GM15510 (cell line): ENCODE data around the gene ANO5.

Source experiments
- POLR2A ChIP-seq: IDR thresholded peaks from 3 replicates; pipeline ENCODE4 v1.6.1; 2011; ENCODE audit warnings: borderline replicate concordance; ENCODE audit not compliant: insufficient read length; ENCODE audit errors: extremely low read depth

Gene ANO5

GRCh38 chr11:22192289-22192641 is 620 bp upstream of the ANO5 start:
- TF ChIP-seq POLR2A = no peak

- TF ChIP-seq POLR2A = no peak
Measured at GRCh38 chr11:22193348-22194051, 615 bp downstream of the ANO5 start.

DNA sequence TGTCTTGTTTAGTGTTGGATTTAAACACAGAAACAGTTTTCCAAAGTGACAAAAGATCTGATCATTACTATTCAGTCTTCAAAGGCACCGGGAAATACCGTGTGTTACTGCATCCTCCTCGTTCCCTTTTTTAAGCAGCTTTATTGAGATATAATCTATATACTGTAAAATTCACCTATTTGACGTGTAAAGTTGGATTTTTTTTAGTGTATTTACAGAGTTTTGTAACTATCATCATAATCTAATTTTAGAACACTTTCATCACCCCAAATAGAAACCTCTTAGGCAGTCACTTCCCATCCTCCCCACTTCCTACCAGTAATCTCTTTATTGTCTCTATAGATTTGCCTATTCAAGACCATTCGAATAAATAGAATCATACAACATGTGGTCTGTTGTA is 1.4 kb downstream of the ANO5 start:
- no peak for TF ChIP-seq POLR2A

- no peak for TF ChIP-seq POLR2A
Measured at GRCh38 chr11:22194907-22195306, 2.0 kb downstream of the ANO5 start.

DNA sequence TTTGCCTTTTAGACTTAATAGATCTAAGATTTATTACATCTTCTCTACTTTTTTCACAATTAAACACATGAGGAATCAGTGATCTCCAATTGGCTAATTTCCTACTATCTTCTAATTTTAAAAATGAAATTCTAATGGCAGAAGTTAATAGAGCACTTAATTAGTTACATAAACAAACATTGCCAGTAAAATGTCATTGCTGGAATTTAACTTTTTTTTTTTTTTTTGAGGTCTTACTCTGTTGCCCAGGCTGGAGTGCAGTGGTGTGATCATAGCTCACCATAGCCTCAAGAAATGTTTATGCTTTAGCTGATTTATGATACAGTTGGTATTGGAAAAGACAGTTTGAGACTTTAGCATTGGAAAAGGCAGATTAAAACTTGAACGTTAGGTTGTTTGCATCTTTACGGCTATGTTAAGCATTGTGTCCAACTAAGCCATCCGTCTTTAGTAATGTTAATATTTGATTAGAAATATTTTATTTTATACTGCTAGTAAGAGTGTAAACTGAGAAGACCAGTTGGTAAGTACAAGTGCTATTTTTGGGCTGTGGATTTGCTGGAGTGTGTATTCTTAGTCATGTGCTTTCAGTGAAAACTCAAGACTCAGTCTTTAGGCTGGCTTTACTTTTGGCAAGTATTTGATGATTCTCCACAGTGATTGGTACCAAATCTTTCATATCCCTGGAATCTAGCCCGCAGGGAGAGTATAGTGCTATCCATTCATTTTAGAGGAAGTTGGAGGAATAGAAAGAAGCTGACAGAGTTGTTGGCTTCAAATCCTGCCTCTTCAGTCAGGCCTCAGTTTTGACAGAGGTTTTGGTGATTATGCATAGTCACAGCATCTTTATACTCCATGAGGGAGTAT is 4.5 kb downstream of the ANO5 start:
- TF ChIP-seq POLR2A = no peak

DNA sequence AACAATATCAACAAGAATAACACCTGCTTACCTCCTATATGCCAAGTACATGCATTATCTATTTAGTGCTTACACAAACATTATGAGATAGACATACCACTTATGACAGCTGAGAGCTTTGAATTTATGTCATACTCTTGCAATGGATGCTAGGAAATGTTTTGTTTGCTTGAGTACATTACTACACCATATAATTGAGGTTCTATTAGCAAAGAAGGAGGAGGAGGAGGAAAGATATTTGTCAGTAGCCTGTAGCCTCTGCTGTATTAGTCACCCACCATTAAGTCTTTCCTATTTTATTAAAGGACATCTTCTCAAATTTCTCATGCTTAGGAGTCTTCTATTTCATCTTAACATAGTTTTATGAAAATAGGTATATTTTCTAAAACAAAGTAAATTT is 6.4 kb downstream of the ANO5 start:
- TF ChIP-seq POLR2A = no peak

- no peak for TF ChIP-seq POLR2A
Measured at GRCh38 chr11:22203281-22203680, 10.4 kb downstream of the ANO5 start.

DNA sequence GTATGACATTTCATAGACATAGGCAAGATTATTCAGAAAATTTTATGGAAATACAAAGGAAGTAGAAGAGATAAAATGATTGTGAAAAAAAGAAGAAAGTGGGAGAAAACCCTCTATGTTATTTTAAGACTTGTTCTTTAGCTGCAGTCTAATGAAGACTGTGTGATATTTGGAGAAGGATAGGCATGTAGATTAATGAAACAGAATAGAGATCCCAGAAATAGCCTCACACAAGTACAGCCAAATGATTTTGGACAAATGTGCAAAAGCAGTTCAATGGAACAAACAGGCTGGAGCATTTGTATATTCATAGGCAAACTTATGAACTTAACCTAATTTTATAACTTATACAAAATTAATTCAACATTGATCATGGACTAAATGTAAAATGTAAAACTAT is 14.3 kb downstream of the ANO5 start:
- TF ChIP-seq POLR2A = no peak

- TF ChIP-seq POLR2A = no peak
Measured at GRCh38 chr11:22208151-22208858, 15.4 kb downstream of the ANO5 start.

- no peak for TF ChIP-seq POLR2A
Measured at GRCh38 chr11:22216940-22217339, 24.1 kb downstream of the ANO5 start.

- no peak for TF ChIP-seq POLR2A
Measured at GRCh38 chr11:22221143-22221542, 28.3 kb downstream of the ANO5 start.

GRCh38 chr11:22225190-22225589 is 32.3 kb downstream of the ANO5 start:
- TF ChIP-seq POLR2A = no peak

DNA sequence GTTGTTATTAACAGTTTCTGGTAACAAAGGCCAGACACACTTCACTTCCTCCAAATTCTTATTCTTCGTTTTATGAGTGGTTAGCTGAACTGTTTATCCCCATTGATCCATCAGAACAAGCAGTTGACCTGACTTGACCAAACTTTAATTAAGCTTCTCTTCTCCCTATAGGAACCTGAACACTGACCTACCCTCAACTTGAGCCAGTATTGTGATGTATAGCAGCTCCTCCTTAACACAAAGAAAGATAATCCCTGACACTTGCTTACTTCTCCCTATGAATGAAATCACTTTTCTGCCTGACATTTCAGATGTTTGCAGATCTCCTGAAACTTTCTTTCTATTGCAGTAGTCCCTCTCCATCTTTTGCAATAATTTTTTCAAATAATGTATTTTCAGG is 41.9 kb downstream of the ANO5 start:
- TF ChIP-seq POLR2A = no peak

GRCh38 chr11:22244986-22245592 is 52.2 kb downstream of the ANO5 start:
- TF ChIP-seq POLR2A = no peak

- TF ChIP-seq POLR2A = no peak
Measured at GRCh38 chr11:22246992-22247391, 54.1 kb downstream of the ANO5 start.

DNA sequence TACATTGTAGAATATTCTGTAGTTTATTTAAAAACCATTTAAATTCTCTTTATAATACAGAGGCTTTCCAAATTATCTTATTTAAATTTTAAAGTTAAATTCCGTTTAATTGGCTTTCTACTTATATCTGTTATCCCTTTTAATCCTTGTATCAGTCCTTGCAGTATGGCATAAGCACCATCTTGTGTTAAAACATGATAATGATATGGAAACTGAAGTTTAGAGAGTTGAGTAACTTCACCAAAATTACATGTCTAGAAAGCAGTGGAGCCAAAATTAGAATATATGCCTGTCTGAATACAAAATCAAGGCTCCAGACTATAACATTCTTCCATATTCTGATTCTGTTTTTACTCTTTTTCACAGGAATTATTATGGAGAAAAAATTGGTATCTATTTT is 57.0 kb downstream of the ANO5 start:
- TF ChIP-seq POLR2A = no peak

DNA sequence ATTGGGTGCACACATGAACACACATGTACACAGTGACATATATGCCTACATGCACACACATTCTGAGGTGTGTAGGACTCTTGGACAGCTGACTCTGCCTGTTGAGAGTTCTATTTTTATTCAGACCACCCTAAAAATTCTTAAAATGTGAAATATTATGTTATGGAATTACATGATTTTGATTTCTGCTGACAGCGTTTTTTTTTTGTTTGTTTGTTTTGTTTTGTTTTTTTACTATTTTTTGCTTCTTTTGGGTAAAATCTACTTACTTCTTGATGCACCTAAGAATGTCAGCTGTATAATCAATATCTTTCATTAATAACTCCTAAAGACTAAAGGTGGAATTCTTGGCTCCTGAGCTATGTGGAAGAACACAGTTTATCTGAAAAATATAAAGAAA is 64.0 kb downstream of the ANO5 start:
- TF ChIP-seq POLR2A = no peak
